ENCODE data around the gene RAB7B. TPM values are rescaled to one million over a fixed set of nuclear protein-coding genes. Genes with fewer than 3 reads are reported as not detected.

RAB7B gene
- total and polyA plus RNA-seq, 2 of the 13 experiments (the other 11 are each of a cell fraction or from before 2014, with no cell fraction given) = 0.05 to 0.46 TPM

DNA sequence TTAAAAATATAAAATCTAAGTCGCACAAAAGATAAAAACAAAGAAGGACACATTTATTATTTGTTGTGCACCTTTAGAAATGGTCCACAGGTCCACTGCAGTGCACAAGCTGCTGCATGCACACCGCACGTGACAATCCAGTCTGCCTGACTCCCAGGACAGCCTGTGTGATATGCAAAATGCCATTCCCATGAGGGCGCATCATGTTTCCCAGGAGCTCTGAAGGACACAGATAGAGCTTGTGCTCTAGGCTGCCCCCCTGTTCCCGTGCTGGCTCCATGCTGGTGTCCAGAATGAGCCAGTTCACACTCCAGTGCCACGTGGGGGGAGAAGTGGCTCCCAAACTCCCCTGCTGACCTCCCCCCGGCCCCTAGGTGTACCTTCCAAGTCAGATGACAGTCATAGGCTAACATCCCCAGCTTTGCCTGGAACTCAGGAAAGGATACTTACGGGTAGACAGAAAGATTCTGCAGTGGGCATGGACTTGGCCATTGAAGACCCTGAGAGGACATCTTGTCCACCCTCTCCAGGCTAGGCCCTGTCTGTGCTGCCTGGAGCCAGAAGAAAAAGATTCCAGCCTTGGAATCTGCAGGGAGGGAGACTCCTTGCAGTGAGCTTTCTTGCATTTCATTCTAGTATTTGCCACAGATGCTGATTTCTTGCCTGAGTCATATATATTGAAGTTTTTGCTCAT lies 26.3 kb downstream of the RAB7B start (continued):
- TF ChIP-seq, protein P1, sequence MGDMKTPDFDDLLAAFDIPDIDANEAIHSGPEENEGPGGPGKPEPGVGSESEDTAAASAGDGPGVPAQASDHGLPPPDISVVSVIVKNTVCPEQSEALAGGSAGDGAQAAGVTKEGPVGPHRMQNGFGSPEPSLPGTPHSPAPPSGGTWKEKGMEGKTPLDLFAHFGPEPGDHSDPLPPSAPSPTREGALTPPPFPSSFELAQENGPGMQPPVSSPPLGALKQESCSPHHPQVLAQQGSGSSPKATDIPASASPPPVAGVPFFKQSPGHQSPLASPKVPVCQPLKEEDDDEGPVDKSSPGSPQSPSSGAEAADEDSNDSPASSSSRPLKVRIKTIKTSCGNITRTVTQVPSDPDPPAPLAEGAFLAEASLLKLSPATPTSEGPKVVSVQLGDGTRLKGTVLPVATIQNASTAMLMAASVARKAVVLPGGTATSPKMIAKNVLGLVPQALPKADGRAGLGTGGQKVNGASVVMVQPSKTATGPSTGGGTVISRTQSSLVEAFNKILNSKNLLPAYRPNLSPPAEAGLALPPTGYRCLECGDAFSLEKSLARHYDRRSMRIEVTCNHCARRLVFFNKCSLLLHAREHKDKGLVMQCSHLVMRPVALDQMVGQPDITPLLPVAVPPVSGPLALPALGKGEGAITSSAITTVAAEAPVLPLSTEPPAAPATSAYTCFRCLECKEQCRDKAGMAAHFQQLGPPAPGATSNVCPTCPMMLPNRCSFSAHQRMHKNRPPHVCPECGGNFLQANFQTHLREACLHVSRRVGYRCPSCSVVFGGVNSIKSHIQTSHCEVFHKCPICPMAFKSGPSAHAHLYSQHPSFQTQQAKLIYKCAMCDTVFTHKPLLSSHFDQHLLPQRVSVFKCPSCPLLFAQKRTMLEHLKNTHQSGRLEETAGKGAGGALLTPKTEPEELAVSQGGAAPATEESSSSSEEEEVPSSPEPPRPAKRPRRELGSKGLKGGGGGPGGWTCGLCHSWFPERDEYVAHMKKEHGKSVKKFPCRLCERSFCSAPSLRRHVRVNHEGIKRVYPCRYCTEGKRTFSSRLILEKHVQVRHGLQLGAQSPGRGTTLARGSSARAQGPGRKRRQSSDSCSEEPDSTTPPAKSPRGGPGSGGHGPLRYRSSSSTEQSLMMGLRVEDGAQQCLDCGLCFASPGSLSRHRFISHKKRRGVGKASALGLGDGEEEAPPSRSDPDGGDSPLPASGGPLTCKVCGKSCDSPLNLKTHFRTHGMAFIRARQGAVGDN (CRISPR knock-in tag; IDR thresholded peaks at IDR 0.05) = peak; percentile 22; the same call in 1 of the 2 replicates
- no peak for TF ChIP-seq SOX13 (IDR thresholded peaks at IDR 0.05)
- no peak for TF ChIP-seq SOX13 (CRISPR knock-in tag; conservative IDR thresholded peaks at IDR 0.05 in 1 of 2, IDR thresholded peaks at IDR 0.05 in 1 of 2)
- TF ChIP-seq AHR (CRISPR knock-in tag; IDR thresholded peaks at IDR 0.05) = no peak
- no peak for TF ChIP-seq CBX5 (CRISPR knock-in tag; IDR thresholded peaks at IDR 0.05; ENCODE audit: borderline replicate concordance)
- TF ChIP-seq ZNF761 (CRISPR knock-in tag; conservative IDR thresholded peaks at IDR 0.05) = no peak
- no peak for TF ChIP-seq ZNF850 (CRISPR knock-in tag; conservative IDR thresholded peaks at IDR 0.05)
- TF ChIP-seq, protein P2, sequence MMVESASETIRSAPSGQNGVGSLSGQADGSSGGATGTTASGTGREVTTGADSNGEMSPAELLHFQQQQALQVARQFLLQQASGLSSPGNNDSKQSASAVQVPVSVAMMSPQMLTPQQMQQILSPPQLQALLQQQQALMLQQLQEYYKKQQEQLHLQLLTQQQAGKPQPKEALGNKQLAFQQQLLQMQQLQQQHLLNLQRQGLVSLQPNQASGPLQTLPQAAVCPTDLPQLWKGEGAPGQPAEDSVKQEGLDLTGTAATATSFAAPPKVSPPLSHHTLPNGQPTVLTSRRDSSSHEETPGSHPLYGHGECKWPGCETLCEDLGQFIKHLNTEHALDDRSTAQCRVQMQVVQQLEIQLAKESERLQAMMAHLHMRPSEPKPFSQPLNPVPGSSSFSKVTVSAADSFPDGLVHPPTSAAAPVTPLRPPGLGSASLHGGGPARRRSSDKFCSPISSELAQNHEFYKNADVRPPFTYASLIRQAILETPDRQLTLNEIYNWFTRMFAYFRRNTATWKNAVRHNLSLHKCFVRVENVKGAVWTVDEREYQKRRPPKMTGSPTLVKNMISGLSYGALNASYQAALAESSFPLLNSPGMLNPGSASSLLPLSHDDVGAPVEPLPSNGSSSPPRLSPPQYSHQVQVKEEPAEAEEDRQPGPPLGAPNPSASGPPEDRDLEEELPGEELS (CRISPR knock-in tag; IDR thresholded peaks at IDR 0.05) = no peak
- TF ChIP-seq GFI1 (CRISPR knock-in tag; IDR thresholded peaks at IDR 0.05; ENCODE audit: borderline replicate concordance) = no peak
- no peak for TF ChIP-seq SMAD1 (CRISPR knock-in tag; IDR thresholded peaks at IDR 0.05; ENCODE audit: borderline replicate concordance, low read depth)
- TF ChIP-seq, protein P3, sequence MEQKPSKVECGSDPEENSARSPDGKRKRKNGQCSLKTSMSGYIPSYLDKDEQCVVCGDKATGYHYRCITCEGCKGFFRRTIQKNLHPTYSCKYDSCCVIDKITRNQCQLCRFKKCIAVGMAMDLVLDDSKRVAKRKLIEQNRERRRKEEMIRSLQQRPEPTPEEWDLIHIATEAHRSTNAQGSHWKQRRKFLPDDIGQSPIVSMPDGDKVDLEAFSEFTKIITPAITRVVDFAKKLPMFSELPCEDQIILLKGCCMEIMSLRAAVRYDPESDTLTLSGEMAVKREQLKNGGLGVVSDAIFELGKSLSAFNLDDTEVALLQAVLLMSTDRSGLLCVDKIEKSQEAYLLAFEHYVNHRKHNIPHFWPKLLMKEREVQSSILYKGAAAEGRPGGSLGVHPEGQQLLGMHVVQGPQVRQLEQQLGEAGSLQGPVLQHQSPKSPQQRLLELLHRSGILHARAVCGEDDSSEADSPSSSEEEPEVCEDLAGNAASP (CRISPR knock-in tag; IDR thresholded peaks at IDR 0.05; ENCODE audit: borderline replicate concordance) = no peak
- no peak for TF ChIP-seq ZNF619 (CRISPR knock-in tag; IDR thresholded peaks at IDR 0.05)
- TF ChIP-seq TEAD2 (CRISPR knock-in tag; IDR thresholded peaks at IDR 0.05) = no peak
- TF ChIP-seq U2AF2 (IDR thresholded peaks at IDR 0.05; ENCODE audit: low read depth, low read length) = no peak
- TF ChIP-seq ZNF260 (CRISPR knock-in tag; IDR thresholded peaks at IDR 0.05; ENCODE audit: borderline replicate concordance, low read depth) = no peak
- TF ChIP-seq NFE2L1 (CRISPR knock-in tag; IDR thresholded peaks at IDR 0.05; ENCODE audit: borderline replicate concordance) = no peak
- no peak for TF ChIP-seq TBP (CRISPR knock-in tag; IDR thresholded peaks at IDR 0.05)
